Mucosa of rectum (tissue), 2 donors: ENCODE data around the gene LINGO1.
A peak's percentile ranks its signal among the peaks of the same experiment; 100 is the strongest.

ENCODE experiments used
- H3K27ac ChIP-seq, 2 donors: one replicate each; pipeline ENCODE4 v1.7.0; 2013; ENCODE audit warnings: inconsistent platforms in 2 of 2, low read depth in 2 of 2, low read length in 2 of 2
- H3K27me3 ChIP-seq, 2 donors: one replicate each; pipeline ENCODE4 v1.7.0; 2013; ENCODE audit warnings: low read length in 2 of 2; ENCODE audit not compliant: control insufficient read depth in 2 of 2, insufficient read depth in 2 of 2
- H3K36me3 ChIP-seq, 2 donors: one replicate each; pipeline ENCODE4 v1.7.0; 2013; ENCODE audit warnings: low read length in 2 of 2; ENCODE audit not compliant: control insufficient read depth in 2 of 2, insufficient read depth in 2 of 2
- H3K4me1 ChIP-seq, 2 donors: one replicate each; pipeline ENCODE4 v1.7.0; 2013; ENCODE audit warnings: low read length in 2 of 2, mild to moderate bottlenecking in 1 of 2; ENCODE audit not compliant: control insufficient read depth in 2 of 2, insufficient read depth in 2 of 2
- H3K4me3 ChIP-seq, 2 donors: one replicate each; pipeline ENCODE4 v1.7.0; 2013; ENCODE audit warnings: low read length in 2 of 2
- H3K9ac ChIP-seq, 2 donors: one replicate each; pipeline ENCODE4 v1.7.0; 2013; ENCODE audit warnings: low read length in 2 of 2, low read depth in 1 of 2, mild to moderate bottlenecking in 1 of 2
- H3K9me3 ChIP-seq, 2 donors: one replicate each; pipeline ENCODE4 v1.7.0; 2013; ENCODE audit warnings: low read length in 2 of 2; ENCODE audit not compliant: control insufficient read depth in 2 of 2
- donor health status: healthy.
- donor health status: Normal muscosa, but diverticular disease.

Gene LINGO1

GRCh38 chr15:77643764-77644163 lies 11.1 kb upstream of the LINGO1 start:
- Histone ChIP-seq H3K27me3 (peaks cover 0 to 3% of the 10 kb centered on the region in 2 donors), H3K36me3 (no peaks in the 10 kb centered on the region), H3K4me3 (no peak overlapping the region), H3K9me3 (no peaks in the 10 kb centered on the region), H3K9ac (no peak overlapping the region), H3K4me1 (peaks cover 3 to 41% of the 10 kb centered on the region in 2 donors), H3K27ac (no peak overlapping the region)

- Histone ChIP-seq H3K4me1 (peaks cover 3 to 34% of the 10 kb centered on the region in 2 donors), H3K9me3 (no peaks in the 10 kb centered on the region), H3K4me3 (no peak overlapping the region), H3K36me3 (no peaks in the 10 kb centered on the region), H3K27me3 (peaks cover 0 to 3% of the 10 kb centered on the region in 2 donors), H3K27ac (peak overlapping the region in 1 of 2 donors; percentile 29), H3K9ac (peak overlapping the region in 1 of 2 donors; percentile 35)
These were observed 10.2 kb upstream of the LINGO1 start for GRCh38 chr15:77642793-77643430.

GRCh38 chr15:77641999-77642398 lies 9.3 kb upstream of the LINGO1 start:
- H3K27ac ChIP-seq = no peak overlapping the region
- no peak overlapping the region for H3K9ac ChIP-seq
- H3K27me3 ChIP-seq = peaks cover 0 to 5% of the 10 kb centered on the region in 2 donors
- no peaks in the 10 kb centered on the region for H3K36me3 ChIP-seq
- H3K9me3 ChIP-seq = no peaks in the 10 kb centered on the region
- H3K4me3 ChIP-seq = no peak overlapping the region
- peaks cover 3 to 34% of the 10 kb centered on the region in 2 donors for H3K4me1 ChIP-seq

GRCh38 chr15:77640615-77641014 lies 7.9 kb upstream of the LINGO1 start:
- Histone ChIP-seq H3K36me3 (no peaks in the 10 kb centered on the region), H3K27ac (no peak overlapping the region), H3K4me1 (peaks cover 3 to 25% of the 10 kb centered on the region in 2 donors), H3K9me3 (no peaks in the 10 kb centered on the region), H3K9ac (no peak overlapping the region), H3K4me3 (no peak overlapping the region), H3K27me3 (peaks cover 0 to 10% of the 10 kb centered on the region in 2 donors)

GRCh38 chr15:77639431-77639830 lies 6.7 kb upstream of the LINGO1 start:
- Histone ChIP-seq H3K9ac (no peak overlapping the region), H3K27ac (no peak overlapping the region), H3K9me3 (no peaks in the 10 kb centered on the region), H3K27me3 (peaks cover 3 to 14% of the 10 kb centered on the region in 2 donors), H3K4me3 (no peak overlapping the region), H3K4me1 (peaks cover 3 to 14% of the 10 kb centered on the region in 2 donors), H3K36me3 (no peaks in the 10 kb centered on the region)

GRCh38 chr15:77637851-77638692 lies 5.4 kb upstream of the LINGO1 start:
- Histone ChIP-seq H3K27me3 (peaks cover 12 to 16% of the 10 kb centered on the region in 2 donors), H3K36me3 (no peaks in the 10 kb centered on the region), H3K9me3 (no peaks in the 10 kb centered on the region), H3K4me3 (no peak overlapping the region), H3K4me1 (peaks cover 11 to 14% of the 10 kb centered on the region in 2 donors), H3K9ac (no peak overlapping the region), H3K27ac (no peak overlapping the region)

GRCh38 chr15:77636209-77636608 lies 3.5 kb upstream of the LINGO1 start:
- H3K36me3 ChIP-seq = no peaks in the 10 kb centered on the region
- no peaks in the 10 kb centered on the region for H3K9me3 ChIP-seq
- no peak overlapping the region for H3K4me3 ChIP-seq
- H3K27me3 ChIP-seq = peaks cover 18 to 28% of the 10 kb centered on the region in 2 donors
- no peak overlapping the region for H3K9ac ChIP-seq
- peaks cover 8 to 15% of the 10 kb centered on the region in 2 donors for H3K4me1 ChIP-seq
- H3K27ac ChIP-seq = no peak overlapping the region

- Histone ChIP-seq H3K9me3 (no peaks in the 10 kb centered on the region), H3K27ac (no peak overlapping the region), H3K4me1 (peaks cover 8 to 15% of the 10 kb centered on the region in 2 donors), H3K27me3 (peaks cover 30 to 44% of the 10 kb centered on the region in 2 donors), H3K9ac (no peak overlapping the region), H3K36me3 (no peaks in the 10 kb centered on the region), H3K4me3 (no peak overlapping the region)
These were observed 1.7 kb upstream of the LINGO1 start for GRCh38 chr15:77634266-77634962.

GRCh38 chr15:77633913-77634265 lies 1.2 kb upstream of the LINGO1 start:
- Histone ChIP-seq H3K9me3 (no peaks in the 10 kb centered on the region), H3K9ac (no peak overlapping the region), H3K4me1 (peaks cover 8 to 15% of the 10 kb centered on the region in 2 donors), H3K27ac (no peak overlapping the region), H3K36me3 (no peaks in the 10 kb centered on the region), H3K4me3 (no peak overlapping the region), H3K27me3 (peaks cover 30 to 45% of the 10 kb centered on the region in 2 donors)
